A673 (cell line): ENCODE results near the gene ADAMTS2. TPM values are rescaled to one million over a fixed set of nuclear protein-coding genes. Genes with fewer than 3 reads are reported as not detected.

Experiments
- BruUV-seq: library from RNA; stranded (reverse); fragments of 400-500 nt; replicated peaks from 2 replicates; lab custom pipeline; 2021; lab: Mats Ljungman, UMichigan
- CTCF ChIA-PET: fragments of 300-600 bp; sonication (Branson Sonifier 250); formaldehyde crosslinking; loops from one replicate; lab custom pipeline; 2022; ENCODE audit warnings: antibody characterized with exemption; lab: Charles Lee
- POLR2A ChIA-PET: fragments of 300-600 bp; sonication (Branson Sonifier 250); formaldehyde crosslinking; loops from one replicate; lab custom pipeline; 2022; ENCODE audit warnings: antibody characterized with exemption; ENCODE audit not compliant: low non-redundant PET; lab: Charles Lee
- DNase-seq: peaks from one replicate; pipeline ENCODE4 v3.0.0-alpha.2; 2015; ENCODE audit warnings: low spot score
- H3K27ac ChIP-seq: fragments of 200-600 bp; sonication (generic); 2 replicates; pipeline ENCODE4 v1.5.1; 2016; ENCODE audit warnings: mixed run types, low read depth, mild to moderate bottlenecking, mixed read lengths, antibody characterized with exemption, low read length; ENCODE audit not compliant: poor library complexity, severe bottlenecking
- H3K27me3 ChIP-seq: fragments of 200-600 bp; sonication (generic); replicated peaks from 2 replicates; pipeline ENCODE4 v1.6.1; 2017; ENCODE audit warnings: mixed run types, low read depth, mild to moderate bottlenecking, mixed read lengths, antibody characterized with exemption, low read length; ENCODE audit not compliant: insufficient read depth, poor library complexity
- H3K36me3 ChIP-seq: fragments of 200-600 bp; sonication (generic); 2 replicates; pipeline ENCODE4 v1.6.1; 2016; ENCODE audit warnings: mixed run types, mild to moderate bottlenecking, mixed read lengths, antibody characterized with exemption, low read length; ENCODE audit not compliant: insufficient read depth, poor library complexity, severe bottlenecking
- H3K4me1 ChIP-seq: fragments of 200-600 bp; sonication (generic); 2 replicates; pipeline ENCODE4 v1.6.1; 2017; ENCODE audit warnings: mixed run types, mild to moderate bottlenecking, mixed read lengths, antibody characterized with exemption, low read length; ENCODE audit not compliant: insufficient read depth, poor library complexity, severe bottlenecking
- H3K4me3 ChIP-seq: fragments of 200-600 bp; sonication (generic); 2 replicates; pipeline ENCODE4 v1.5.1; 2016; ENCODE audit warnings: low read depth, mixed run types, mild to moderate bottlenecking, mixed read lengths, low read length; ENCODE audit not compliant: poor library complexity, severe bottlenecking
- H3K9me3 ChIP-seq: fragments of 200-600 bp; sonication (generic); 2 replicates; pipeline ENCODE4 v1.6.1; 2016; ENCODE audit warnings: mixed run types, low read depth, mild to moderate bottlenecking, mixed read lengths, antibody characterized with exemption, low read length; ENCODE audit not compliant: poor library complexity, severe bottlenecking
- CTCF ChIP-seq: fragments of 300-800, 200-600 bp; sonication (generic); conservative IDR thresholded peaks from 2 replicates; pipeline ENCODE4 v1.5.1; 2017; ENCODE audit warnings: low read depth, mild to moderate bottlenecking, antibody characterized with exemption, low read length, moderate library complexity, mixed read lengths
- EZH2 ChIP-seq: fragments of 200-600 bp; sonication (generic); IDR thresholded peaks from 2 replicates; pipeline ENCODE4 v1.6.1; 2017; ENCODE audit warnings: borderline replicate concordance, low read depth, mild to moderate bottlenecking, mixed read lengths, antibody characterized with exemption, low read length; ENCODE audit not compliant: poor library complexity, severe bottlenecking
- intact Hi-C: fragments of 100-400 bp; cut with micrococcal nuclease; formaldehyde crosslinking; loops from one replicate; pipeline ENCODE4 v1.10.0; 2022; ENCODE audit not compliant: unreplicated experiment
- total RNA-seq: library from RNA; stranded (reverse); gene quantifications from 2 replicates; pipeline ENCODE4 v1.2.3, GENCODE V29; 2021

The ADAMTS2 gene
- total RNA-seq, 1 experiment from 2014 or later, result 0.39 TPM

- ChIA-PET CTCF (no interaction called here), POLR2A (no interaction called here)
- intact Hi-C loops, result no loop called here
- BruUV-seq, result no TSS peak
- Histone ChIP-seq H3K27me3 (no peaks in the 10 kb centered on the region), H3K9me3 (no peaks in the 10 kb centered on the region), H3K4me3 (no peak overlapping the region), H3K4me1 (peaks cover 6% of the 10 kb centered on the region), H3K36me3 (no peaks in the 10 kb centered on the region), H3K27ac (no peak overlapping the region)
- no peak for DNase-seq
- TF ChIP-seq CTCF, result no peak
- no peak for TF ChIP-seq EZH2
Observed at GRCh38 chr5:179227580-179228311, 117.5 kb downstream of the ADAMTS2 start.

GRCh38 chr5:179227229-179227579 is 118.1 kb downstream of the ADAMTS2 start:
- Histone ChIP-seq H3K27ac (no peak overlapping the region), H3K4me3 (no peak overlapping the region), H3K4me1 (peaks cover 6% of the 10 kb centered on the region), H3K36me3 (no peaks in the 10 kb centered on the region), H3K27me3 (no peaks in the 10 kb centered on the region), H3K9me3 (no peaks in the 10 kb centered on the region)
- POLR2A ChIA-PET, result no interaction called here
- TF ChIP-seq CTCF, result no peak
- TF ChIP-seq EZH2, result no peak
- CTCF ChIA-PET, result no interaction called here
- no TSS peak for BruUV-seq
- no peak for DNase-seq
- intact Hi-C loops, result no loop called here

- CTCF ChIA-PET, result no interaction called here
- DNase-seq, result no peak
Observed at GRCh38 chr5:179226696-179227095, 118.6 kb downstream of the ADAMTS2 start.

More at GRCh38 chr5:179226696-179227095, 118.6 kb downstream of the ADAMTS2 start:
- BruUV-seq, result no TSS peak
- H3K36me3 ChIP-seq, result no peaks in the 10 kb centered on the region
- H3K9me3 ChIP-seq, result no peaks in the 10 kb centered on the region
- TF ChIP-seq EZH2 (no peak), CTCF (no peak)
- no peak overlapping the region for H3K27ac ChIP-seq
- no peak overlapping the region for H3K4me3 ChIP-seq
- H3K4me1 ChIP-seq, result peaks cover 6% of the 10 kb centered on the region
- no peaks in the 10 kb centered on the region for H3K27me3 ChIP-seq
- POLR2A ChIA-PET, result no interaction called here
- intact Hi-C loops, result no loop called here
